T1000 (cell line): ENCODE data around the gene RBPJL.
A peak's percentile ranks its signal among the peaks of the same experiment; 100 is the strongest.

Experiments
- DNase-seq: peaks from one replicate; lab custom pipeline; 2025; ENCODE audit warnings: mixed read lengths; lab: John Stamatoyannopoulos, UW

RBPJL gene, protein sequence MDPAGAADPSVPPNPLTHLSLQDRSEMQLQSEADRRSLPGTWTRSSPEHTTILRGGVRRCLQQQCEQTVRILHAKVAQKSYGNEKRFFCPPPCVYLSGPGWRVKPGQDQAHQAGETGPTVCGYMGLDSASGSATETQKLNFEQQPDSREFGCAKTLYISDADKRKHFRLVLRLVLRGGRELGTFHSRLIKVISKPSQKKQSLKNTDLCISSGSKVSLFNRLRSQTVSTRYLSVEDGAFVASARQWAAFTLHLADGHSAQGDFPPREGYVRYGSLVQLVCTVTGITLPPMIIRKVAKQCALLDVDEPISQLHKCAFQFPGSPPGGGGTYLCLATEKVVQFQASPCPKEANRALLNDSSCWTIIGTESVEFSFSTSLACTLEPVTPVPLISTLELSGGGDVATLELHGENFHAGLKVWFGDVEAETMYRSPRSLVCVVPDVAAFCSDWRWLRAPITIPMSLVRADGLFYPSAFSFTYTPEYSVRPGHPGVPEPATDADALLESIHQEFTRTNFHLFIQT

DNA sequence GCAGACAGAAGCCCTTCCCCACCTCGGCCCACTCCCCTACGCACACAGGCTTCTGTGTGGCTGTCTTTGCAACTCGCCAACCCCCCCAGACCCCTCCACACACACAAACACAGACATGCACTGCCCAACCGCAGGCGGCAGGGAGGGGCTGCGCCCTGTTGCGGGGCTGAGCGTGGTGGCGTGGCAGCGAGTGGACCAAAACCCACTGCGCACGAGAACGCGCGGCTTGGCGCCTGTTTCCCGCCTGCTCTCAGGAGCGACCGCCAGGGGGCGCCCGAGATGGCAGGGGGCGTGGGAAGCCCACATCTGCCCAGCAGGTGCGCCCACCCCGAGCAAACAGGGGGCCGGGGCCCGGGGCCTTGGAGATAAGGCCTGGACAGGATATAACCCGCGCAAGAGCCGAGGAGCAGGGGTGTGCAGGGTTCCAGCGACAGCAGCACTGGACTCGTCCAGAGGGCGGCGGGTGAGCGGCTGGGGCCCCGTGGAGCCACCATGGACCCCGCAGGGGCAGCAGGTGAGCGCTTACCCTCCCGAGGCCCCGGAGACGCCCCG lies at the start of gene RBPJL:
TSS of gene RBPJL (plus strand) at position 410 of the 552 bp plus-strand sequence. CDS start at position 493, 83 bp downstream.
- DNase-seq = no peak

DNA sequence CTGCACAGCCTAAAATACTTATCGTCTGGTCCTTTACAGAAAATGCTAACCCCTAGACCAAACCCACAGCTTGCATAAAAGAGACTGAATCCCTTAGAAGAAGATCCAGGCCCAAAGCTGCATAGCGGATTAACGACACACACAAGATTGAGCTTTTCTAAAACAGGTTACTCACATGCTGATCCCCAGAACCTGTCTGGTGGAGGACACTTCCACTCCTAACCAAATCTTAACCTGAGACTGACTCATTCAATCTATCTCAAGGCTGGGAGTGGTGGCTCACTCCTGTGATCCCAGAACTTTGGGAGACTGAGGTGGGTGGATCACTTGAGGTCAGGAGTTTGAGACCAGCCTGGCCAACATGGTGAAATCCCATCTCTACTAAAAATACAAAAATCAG lies 49.5 kb upstream of the RBPJL start:
- no peak for DNase-seq

DNA sequence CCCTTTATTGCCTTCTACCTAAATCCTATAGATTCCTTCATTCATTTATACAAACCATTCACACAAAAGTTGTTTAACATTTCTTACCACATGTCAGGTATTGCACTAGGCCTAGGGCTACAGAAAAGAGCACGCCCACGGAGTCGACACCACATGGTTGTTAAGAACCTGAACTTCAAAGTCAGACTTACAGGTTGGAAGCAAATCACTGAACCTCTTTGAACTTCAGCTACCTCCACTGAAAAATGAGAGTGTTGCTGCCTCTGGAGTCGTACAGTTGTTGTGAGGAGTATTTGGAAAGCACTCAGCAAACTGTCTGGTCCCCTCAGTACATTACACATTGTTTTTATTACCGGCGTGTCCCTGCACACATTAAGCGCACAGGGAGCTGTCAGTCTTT lies 48.9 kb upstream of the RBPJL start:
- DNase-seq = no peak

DNA sequence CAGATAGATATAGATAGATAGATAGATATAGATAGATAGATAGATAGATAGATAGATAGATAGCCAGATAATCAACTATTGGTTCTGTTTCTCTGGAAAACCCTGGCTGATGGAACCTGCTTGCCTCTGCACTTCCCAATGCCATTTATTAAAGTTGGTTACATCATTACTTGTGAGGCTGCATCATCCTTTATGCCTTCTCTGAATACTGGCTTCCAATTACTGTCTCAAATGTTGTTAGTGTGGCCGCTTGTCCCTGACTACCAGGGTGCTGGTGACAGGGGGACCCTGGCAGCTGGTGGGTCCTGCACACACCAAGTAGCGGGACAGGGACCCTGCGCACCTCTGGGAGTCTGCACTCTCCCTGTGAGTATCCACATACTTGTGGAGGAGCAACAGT lies 48.4 kb upstream of the RBPJL start:
- no peak for DNase-seq

DNA sequence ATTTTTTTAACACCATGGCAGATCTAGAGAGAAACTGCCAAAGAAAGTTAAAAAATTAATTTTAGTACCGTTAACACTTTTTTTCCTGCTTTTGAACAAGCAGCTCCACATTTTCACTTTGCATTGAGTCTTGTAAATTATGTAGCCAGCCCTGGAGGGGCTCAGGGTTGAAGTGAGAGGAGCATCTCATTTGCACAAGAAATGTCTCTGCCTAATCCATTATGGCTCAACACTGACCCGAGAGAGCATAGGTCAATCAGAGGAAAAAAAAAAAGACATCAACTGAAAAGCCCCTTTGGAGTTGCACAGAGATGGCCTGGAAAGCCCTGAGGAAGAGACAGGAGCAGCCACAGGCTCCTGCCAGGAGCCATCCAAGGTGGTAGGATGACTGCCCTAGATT lies 48.0 kb upstream of the RBPJL start:
- no peak for DNase-seq

DNA sequence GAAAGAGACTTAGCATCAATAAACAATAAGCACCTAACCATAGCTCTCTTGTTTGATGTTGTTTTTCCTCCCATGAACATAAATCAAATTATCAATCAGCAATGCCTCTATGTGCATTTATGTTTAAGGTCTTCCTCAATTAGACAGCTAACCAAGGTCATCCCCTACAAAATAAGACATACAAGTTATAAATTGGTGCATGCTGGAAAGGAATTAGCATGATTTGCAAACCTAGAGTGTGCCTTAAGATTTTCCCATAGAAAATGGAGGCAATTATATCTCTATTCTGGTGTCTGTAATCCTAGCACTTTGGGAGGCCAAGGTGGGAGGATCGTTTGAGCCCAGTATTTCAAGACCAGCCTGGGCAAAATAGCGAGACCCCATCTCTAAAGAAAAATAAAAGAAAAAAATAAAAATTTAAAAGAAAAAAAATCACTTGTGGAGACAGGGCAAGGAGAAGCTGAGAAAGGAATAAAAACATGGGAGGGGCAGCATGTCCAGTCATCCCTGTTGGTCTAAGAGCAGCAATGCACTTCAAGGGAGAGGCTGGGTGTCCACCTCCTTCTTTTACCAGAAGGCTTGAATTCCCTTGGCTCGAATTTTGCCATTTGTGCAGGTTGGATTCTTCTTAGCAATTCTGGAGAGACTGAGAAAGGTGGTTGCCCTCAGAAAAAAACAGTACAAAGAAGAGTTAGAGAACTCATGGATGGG lies 42.9 kb upstream of the RBPJL start:
- no peak for DNase-seq

DNA sequence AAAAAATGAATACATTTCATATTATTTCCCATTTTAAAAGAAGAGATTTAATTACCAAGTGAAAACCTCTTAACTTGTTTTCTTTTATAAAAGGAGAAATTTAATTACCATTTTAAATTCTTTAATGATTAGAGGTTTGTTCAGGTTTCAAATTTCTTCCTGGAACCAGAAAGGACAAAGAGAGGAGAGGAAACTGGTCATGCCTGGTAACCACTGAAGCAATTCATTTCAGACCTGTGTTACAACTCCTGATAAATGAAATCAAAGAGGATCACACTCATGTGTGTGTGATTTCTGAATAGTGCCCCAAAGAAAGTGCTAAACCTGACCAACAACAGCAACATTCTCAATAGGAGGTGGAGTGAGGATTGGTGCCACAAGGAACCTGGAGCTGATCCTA lies 39.7 kb upstream of the RBPJL start:
- no peak for DNase-seq

DNA sequence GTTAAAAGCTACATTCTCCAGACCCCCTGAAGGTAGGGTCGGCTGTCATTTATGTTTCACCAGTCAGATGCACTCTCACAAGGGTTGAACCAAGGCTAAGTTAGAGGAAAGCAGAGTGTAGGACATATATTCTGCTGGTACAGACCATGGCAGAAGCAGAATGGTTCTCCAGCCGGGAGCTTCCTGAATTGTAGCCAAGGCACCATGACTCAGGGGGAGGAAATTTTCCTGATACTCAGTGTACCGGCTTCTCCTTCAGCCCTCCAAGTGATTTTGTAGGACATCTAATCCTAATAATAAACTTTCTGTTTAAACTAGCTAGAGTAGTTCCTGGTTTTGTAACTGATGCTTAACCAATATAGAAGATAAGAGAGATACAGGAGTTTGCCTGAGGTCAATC lies 38.1 kb upstream of the RBPJL start:
- DNase-seq = no peak

DNA sequence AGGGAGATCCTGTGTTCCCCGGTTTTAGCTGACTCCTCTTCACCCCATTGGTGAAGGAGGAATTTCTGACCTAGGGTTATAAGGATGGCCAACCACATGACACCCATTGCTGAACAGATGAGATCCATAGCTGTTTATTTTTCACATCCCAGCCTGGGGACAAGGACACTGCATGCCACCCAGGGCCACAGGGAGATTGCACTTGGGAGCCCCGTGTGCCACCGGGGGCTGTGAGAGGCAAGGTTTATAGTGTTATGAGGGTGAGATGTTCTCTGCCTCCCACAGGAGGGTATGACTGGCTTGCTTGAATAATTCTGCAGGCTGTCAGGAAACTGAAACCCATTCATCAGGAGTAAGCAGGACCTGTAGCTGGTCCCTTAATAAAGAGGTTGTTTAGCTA lies 37.6 kb upstream of the RBPJL start:
- no peak for DNase-seq

DNA sequence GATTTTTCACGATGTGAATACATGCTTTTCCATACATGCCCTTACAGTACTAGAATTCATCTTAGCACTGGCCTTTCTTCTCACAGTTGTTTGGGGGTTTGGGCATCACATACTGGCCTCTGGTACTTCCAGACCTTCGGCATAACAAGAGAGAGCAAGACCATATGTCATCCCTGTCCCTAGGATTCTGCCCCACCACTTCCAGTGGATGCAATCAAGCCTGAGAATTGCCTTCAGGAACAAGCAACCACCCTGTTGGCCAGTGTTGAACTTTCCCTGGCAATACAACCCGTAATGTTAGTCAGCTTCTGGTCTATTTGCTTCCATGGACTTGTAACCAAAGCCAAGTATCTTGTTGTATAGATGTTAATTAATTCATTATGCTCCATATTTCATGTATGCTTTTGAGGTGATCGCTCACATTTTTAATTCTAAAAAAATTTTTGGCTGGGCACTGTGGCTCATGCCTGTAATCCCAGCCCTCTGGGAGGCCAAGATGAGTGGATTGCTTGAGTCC lies 36.8 kb upstream of the RBPJL start:
- DNase-seq = no peak

DNA sequence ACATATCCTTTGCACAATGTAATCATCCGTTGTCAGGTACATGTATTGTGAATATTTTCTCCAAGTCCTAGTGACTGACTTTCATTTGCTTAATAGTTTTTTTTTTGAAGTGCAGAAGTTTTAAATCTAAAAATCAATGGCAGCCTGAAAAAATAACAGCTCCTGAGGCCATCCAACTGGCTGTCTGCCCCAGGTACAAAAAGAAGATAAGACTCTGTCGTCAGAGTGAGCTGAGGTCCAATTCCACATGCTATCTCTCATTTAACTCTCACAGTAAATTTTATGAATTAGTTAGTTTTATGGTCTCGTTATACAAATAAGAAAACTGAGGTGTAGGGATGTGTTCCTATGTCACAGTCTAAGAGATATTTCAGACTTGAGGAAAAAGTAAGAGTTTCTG lies 31.3 kb upstream of the RBPJL start:
- no peak for DNase-seq

DNA sequence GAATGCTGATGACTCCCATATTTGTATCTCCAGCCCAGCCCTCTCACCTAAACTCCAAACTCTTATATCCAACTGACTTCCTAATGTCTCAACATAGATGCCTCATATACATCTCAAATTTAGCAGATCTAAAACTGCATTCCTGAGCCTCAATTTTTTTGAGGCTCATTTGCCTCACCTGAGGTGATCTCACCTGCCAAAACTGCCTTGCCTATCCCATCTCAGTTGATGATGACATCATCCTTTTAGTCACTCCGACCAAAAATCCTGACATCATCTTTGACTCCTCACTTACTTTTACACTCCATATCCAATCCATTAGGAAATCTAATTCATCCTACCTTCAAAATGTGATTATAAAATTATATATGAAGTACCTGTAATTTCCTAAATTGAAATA lies 26.6 kb upstream of the RBPJL start:
- DNase-seq = no peak

DNA sequence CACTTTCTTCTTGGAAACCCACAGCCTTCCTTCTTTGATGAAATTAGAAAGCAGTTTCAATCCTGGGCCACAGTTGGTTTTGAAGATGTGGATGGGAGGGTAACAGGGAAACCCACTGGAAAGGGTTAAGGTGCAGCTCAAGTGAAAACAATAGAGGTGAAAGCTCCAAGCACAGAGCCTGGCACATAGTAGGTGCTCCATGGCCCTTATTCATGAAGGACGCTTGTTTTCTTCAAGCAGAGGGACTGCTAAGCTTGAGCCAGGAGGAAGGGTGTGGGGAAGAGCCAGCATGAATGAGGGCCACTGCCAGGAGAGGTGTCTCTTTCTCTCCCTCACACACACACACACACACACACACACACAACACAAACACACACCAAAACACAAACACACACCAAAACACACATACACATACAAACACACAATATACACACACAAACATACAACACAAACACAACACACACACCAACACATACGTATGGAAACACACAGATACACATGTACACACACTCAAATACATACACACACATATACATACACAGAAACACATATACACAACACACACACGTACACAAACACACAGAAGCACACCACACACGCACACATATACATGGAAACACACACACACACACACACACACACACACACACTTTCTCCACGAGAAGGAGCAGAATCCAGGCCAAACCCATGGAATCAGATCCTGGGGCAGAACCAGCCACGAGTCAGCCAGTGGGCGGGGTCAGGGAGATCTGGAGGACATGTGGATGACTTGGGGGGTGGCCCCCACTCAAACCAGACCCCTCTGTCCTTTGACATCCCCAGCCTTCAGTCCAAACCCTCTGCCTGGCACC lies 23.7 kb upstream of the RBPJL start:
- DNase-seq = no peak

DNA sequence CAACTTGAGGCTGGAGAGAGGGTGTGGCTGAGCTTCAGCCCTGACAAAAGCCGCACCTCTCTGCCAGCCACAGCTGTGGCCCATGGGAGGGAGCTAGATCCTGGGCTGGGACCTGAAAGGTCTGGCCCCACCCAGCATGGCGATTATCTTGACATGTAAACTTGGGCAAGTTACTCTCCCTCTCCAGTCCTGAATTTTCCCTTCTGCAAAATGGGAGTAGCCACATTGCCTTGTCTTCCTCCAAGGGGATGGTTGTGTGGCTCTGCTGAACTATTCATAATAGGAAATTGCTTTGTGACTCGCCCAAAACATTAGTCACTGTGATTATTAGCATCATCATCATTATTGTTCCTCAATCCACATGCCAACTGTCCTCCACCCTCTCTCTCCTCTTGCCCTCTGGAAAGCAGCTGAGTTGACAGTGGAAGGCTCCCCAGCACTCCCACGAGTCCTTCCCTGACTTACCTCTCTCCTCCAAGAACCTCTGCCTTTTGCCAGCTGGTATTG lies 23.0 kb upstream of the RBPJL start:
- no peak for DNase-seq

DNA sequence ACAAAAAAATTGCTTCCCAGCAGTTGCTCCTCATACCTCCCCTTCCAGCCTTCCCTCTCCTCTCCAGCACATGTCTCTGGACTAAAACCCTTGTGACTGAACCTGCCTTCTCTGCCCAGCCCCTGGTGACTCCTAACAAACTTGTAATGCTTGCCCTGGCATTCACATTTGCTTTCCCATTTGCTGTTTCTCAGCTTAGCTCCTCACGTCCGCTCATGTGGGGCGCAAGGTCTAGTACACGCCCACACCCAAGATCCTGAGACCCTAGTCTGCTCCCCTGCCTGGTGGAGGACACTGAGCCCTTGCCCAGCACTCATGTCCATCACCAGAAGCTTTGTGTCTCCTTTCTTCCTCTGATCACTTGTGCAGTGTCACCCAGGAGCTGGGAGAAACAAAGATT lies 18.3 kb upstream of the RBPJL start:
- DNase-seq = no peak

DNA sequence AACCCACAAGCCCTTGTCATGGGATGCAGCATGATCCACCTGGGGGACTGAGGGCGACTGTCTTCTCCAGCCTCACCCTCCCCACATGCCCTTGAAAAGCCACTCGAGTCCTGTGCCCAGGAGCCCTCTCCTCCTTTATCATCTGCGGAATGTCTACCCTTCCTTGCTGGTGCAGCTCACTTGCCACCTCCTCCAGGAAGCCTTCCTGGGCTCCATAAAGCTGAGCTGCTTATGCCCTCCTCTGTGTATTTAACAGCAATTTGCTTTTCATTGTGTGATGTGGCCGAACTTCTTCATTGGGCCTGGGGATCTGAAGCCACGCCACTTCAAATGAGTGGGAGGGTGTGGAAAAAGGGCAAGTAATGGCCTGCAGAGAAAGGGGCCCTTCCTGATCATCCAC lies 17.8 kb upstream of the RBPJL start:
- no peak for DNase-seq

DNA sequence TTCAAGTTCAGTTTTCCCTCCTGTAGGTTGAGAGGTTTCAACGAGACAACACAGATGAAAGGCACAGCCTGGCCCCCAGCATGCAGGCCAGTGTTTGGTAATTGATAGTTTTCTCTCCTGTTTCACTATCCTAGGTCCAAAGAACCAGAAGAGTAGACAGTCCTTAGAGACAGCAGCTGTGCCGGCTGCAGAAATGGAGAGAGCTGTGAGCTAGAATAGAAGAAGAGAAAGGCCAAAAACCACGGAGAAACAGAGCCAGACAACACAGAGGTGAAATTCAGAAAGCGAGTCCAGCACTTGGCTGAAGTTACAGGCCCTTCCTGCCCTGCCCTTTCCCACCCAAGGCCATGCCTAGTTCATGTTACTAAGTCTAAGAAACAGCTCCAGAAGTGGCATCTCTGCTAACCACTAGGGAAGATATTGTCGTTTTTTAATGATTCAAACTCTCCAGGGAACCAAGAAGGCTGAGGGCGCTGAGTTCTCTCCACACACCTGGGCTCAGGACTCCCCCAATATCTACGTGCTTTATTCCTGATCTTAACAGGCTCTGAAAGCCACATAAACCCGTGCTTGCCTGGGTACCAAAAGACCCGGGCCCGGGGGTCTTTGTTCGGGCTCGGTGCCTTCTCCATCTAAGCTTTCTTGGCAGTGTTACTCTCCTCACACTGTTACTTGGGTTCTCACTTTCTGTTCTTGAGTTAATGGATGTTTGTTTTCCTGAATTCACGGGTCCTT lies 16.5 kb upstream of the RBPJL start:
- DNase-seq = no peak

DNA sequence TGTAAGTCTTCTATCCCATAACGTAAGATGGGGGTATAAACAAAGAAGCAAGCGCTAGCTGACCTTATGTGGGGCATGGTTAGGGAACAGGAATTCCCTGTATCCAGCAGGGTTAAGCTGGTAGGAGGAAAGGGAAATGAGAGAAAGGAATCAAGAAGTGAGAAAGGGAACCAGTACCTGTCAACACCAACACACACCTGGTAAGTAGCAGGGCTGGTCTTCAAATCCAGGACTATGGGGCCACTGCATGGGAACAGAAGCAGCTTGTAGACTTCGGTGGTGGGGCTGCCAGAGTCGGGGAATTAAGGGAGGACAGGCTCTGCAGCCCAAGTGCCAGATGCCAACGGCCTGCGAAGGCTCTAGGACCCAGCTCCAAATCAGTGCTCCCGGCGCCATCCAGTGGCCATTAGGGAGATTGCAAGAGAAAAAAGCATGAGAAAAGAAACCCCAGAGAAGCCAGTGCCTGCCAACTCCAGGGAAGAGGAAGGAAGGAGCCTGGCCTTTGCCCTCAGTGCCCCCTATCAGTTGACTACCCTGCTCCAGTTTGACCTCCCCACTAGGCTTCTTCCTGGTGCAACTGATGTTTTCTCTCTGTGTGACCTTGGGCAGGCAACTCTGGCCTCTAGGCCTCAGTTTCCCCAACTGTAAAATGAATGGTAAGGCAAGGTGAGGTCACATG lies 15.8 kb upstream of the RBPJL start:
- peak; percentile 83 for DNase-seq

DNA sequence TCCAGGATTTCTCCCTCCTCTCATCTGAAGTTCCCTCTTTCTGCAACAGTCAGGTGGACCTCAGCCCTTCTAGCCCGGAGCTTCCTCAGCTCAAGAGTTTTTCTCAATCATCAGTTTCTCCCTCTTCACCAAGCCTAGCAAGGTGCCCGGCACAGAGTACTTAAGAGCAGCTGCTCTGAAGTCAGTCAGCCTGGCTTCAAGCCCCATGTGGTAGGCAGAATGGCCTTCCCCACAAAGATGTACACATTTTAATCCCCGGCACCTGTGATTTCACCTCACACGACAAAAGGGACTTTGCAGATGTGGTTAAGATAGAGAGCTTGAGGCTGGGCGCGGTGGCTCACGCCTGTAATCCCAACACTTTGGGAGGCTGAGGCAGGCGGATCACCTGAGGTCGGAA lies 15.1 kb upstream of the RBPJL start:
- no peak for DNase-seq

DNA sequence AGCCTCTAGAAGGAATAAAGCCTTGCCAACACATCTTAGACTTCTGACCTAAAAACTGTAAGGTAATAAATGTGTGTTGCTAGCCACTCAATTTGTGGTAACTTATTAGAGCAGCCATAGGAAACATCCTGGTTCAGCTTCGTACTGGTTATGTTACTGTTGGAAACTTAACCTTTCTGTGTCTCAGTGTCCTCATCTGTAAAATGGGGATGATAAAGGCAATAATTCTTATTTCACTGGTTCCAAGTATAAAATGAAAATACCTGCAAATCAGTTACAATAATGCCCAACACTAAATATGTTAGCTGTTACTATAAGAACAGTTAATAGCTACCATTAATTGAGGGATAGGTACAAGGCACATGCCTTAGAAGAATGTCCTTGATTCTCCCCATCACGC lies 14.3 kb upstream of the RBPJL start:
- DNase-seq = no peak
